Parathyroid adenoma (tissue), 2 donors: Measurements from ENCODE around the gene IGSF10.
"Not testable (repeated sequence)": the region's sequence is repeated elsewhere in the genome, so short reads cannot be mapped to it uniquely, and the experiment has no call there.

Source experiments
- H2AFZ ChIP-seq: fragments of 300-600 bp; sonication (generic); one replicate; pipeline ENCODE4 v1.7.0; 2017; ENCODE audit warnings: antibody characterized with exemption, mild to moderate bottlenecking
- H3K27ac ChIP-seq: fragments of 300-600 bp; sonication (generic); one replicate; pipeline ENCODE4 v1.7.0; 2017
- H3K27me3 ChIP-seq: fragments of 300-600 bp; sonication (generic); one replicate; pipeline ENCODE4 v1.7.0; 2017; ENCODE audit warnings: low read length; ENCODE audit not compliant: control insufficient read depth, insufficient read depth
- H3K36me3 ChIP-seq: fragments of 300-600 bp; sonication (generic); one replicate; pipeline ENCODE4 v1.7.0; 2017; ENCODE audit warnings: low read length; ENCODE audit not compliant: control insufficient read depth, insufficient read depth
- H3K4me1 ChIP-seq: fragments of 300-600 bp; sonication (generic); one replicate; pipeline ENCODE4 v1.7.0; 2017; ENCODE audit warnings: control low read depth
- H3K4me2 ChIP-seq: fragments of 300-600 bp; sonication (generic); one replicate; pipeline ENCODE4 v1.7.0; 2017; ENCODE audit warnings: low read length
- H3K4me3 ChIP-seq: fragments of 300-600 bp; sonication (generic); one replicate; pipeline ENCODE4 v1.7.0; 2017; ENCODE audit warnings: low read depth, low read length
- H3K79me2 ChIP-seq: fragments of 300-600 bp; sonication (generic); one replicate; pipeline ENCODE4 v1.7.0; 2017; ENCODE audit warnings: control low read depth
- H3K9ac ChIP-seq: fragments of 300-600 bp; sonication (generic); one replicate; pipeline ENCODE4 v1.7.0; 2017; ENCODE audit warnings: mild to moderate bottlenecking
- H3K9me3 ChIP-seq: fragments of 300-600 bp; sonication (generic); one replicate; pipeline ENCODE4 v1.7.0; 2017; ENCODE audit warnings: low read length; ENCODE audit not compliant: control insufficient read depth
- CTCF ChIP-seq: fragments of 300-600 bp; sonication (generic); IDR thresholded peaks from one replicate; pipeline ENCODE4 v1.7.0; 2017; ENCODE audit warnings: antibody characterized with exemption, mild to moderate bottlenecking
- donor health status: primary hyperparathyroidism.

The IGSF10 gene

DNA sequence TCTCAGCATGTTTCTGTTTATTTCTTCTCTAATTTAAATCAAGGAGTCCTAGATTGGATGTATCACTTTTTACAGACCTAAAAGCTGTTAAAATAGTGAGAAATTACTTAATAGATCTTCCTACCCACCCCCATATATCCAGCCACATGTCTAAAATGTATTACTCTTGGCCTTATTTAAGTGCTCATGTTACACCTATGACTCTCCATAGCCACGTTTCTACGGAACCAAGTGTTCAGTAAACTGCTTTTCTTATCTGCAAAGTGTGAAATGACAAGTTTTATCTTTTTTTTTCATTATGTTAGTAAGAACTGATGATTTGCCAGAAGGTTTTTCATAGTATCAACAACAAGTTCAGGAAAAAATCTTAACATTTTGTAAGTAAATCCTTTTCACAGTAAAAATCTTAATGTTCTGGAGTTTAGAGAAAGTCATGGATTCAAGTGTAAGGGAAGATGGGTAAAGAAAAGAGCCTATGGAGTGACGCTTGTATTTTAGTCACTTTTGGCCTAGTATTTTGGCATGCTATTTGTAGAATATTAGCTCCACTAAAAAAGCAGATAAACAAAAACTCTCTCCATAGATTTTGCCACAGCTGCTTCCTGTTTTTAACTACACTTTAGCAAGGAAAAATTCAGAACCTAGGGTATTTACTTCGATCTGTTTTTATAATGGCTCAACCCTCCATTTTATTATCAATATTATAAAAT, 41.2 kb upstream of the IGSF10 start:
- H3K4me1 ChIP-seq: no peaks in the 10 kb centered on the region
- no peak overlapping the region for H2AFZ ChIP-seq
- no peak overlapping the region for H3K27ac ChIP-seq
- no peak overlapping the region for H3K4me2 ChIP-seq
- no peaks in the 10 kb centered on the region for H3K79me2 ChIP-seq
- H3K9ac ChIP-seq: no peak overlapping the region
- H3K4me3 ChIP-seq: no peak overlapping the region
- no peaks in the 10 kb centered on the region for H3K36me3 ChIP-seq
- H3K27me3 ChIP-seq: no peaks in the 10 kb centered on the region
- H3K9me3 ChIP-seq: no peaks in the 10 kb centered on the region
- no peak for TF ChIP-seq CTCF

DNA sequence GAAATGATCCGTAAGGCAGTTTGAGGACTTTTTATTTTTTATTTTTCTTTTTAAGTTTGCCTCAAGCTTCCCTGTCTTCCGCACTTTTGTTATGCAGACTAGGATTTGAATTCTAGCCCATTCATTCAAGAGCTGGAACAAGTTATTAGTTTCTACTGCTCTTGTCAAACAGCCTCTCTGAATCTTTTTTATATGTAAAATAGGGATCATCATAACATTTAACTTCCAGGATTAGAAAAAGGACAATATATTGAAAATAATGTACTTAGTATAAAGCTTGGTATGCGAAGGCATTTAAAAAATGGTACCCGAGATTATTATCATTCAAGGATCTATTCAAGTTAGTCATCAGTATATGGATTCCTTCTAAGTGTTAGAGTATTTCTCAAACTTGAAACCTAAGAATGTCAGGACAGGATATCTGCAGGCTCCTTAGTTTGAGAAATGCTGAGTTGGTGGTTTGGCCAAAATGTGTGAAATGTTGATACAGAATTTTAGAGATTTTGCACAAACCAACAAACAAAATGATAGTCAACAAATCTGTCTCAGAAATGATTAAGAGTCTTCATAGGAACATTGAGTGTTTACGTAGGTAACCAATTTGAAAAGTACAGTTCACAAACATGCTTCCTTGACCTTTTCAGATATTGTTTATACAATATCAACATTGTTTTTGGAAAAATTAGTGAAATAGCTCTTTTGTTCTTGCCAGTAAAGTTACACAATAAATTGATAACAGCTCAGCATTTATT, 40.5 kb upstream of the IGSF10 start:
- Histone ChIP-seq H3K27ac (no peak overlapping the region), H3K4me2 (no peak overlapping the region), H3K4me3 (no peak overlapping the region), H3K36me3 (no peaks in the 10 kb centered on the region), H3K27me3 (no peaks in the 10 kb centered on the region), H3K4me1 (no peaks in the 10 kb centered on the region), H3K79me2 (no peaks in the 10 kb centered on the region), H3K9me3 (no peaks in the 10 kb centered on the region), H2AFZ (no peak overlapping the region), H3K9ac (no peak overlapping the region)
- TF ChIP-seq CTCF: no peak

DNA sequence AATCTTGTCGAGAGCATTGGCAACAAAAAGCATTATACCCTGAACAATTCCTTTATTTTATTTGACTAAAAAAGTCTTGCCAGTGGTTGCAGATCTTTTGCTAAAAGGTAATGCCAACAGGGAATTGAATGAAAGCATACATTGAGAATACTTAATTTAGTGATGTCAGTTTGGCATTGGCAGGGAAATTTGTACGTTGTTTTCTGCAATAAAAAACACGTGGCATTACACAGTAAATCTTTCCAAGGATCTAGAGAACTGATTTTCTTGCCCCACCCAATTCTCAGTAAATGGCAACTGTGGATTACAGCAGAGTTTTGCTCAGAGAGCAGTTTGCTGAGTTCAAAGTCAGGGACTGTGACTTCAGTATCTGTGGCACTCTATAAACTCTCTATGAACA, 38.3 kb upstream of the IGSF10 start:
- no peaks in the 10 kb centered on the region for H3K9me3 ChIP-seq
- H3K9ac ChIP-seq: no peak overlapping the region
- no peak overlapping the region for H3K4me3 ChIP-seq
- no peaks in the 10 kb centered on the region for H3K36me3 ChIP-seq
- TF ChIP-seq CTCF: no peak
- no peak overlapping the region for H3K4me2 ChIP-seq
- no peaks in the 10 kb centered on the region for H3K79me2 ChIP-seq
- no peak overlapping the region for H3K27ac ChIP-seq
- no peaks in the 10 kb centered on the region for H3K27me3 ChIP-seq
- H3K4me1 ChIP-seq: no peaks in the 10 kb centered on the region
- no peak overlapping the region for H2AFZ ChIP-seq

- Histone ChIP-seq H3K27ac (no peak overlapping the region), H3K9me3 (no peaks in the 10 kb centered on the region), H3K36me3 (no peaks in the 10 kb centered on the region), H3K4me3 (no peak overlapping the region), H3K27me3 (no peaks in the 10 kb centered on the region), H3K79me2 (no peaks in the 10 kb centered on the region), H3K4me1 (no peaks in the 10 kb centered on the region), H2AFZ (no peak overlapping the region), H3K4me2 (no peak overlapping the region), H3K9ac (no peak overlapping the region)
- TF ChIP-seq CTCF: no peak
These were observed 30.7 kb upstream of the IGSF10 start for GRCh38 chr3:151491525-151491924.

GRCh38 chr3:151487833-151488232, 27.0 kb upstream of the IGSF10 start:
- not testable (repeated sequence) for H3K9me3 ChIP-seq, H3K4me1 ChIP-seq, H2AFZ ChIP-seq, H3K4me2 ChIP-seq, H3K9ac ChIP-seq, H3K36me3 ChIP-seq, H3K79me2 ChIP-seq, H3K27ac ChIP-seq, H3K4me3 ChIP-seq, H3K27me3 ChIP-seq
